COLO829 (cell line): Measurements from ENCODE around the gene DYNC1I2.

Experiments
- DNase-seq: peaks from one replicate; pipeline ENCODE4 v3.0.0; 2012; ENCODE audit warnings: low spot score

The DYNC1I2 gene

DNA sequence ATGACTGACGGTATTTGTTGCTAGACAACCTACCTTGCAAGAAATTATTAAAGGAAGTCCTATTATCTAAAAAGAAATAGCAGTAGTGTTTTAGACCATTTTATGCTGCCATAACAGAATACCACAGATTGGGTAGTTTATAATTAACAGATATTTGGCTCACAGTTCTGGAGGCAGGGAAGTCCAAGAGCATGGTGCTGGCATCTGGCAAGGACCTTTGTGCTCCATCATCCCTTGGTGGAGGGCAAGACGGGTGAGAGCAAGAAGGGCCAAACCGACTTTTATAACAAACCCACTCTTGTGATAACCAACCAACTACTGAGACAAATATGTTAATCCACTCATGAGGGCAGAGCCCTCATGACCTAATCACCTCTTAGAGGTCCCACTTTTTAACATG lies 91.2 kb downstream of the DYNC1I2 start:
- DNase-seq, result no peak

DNA sequence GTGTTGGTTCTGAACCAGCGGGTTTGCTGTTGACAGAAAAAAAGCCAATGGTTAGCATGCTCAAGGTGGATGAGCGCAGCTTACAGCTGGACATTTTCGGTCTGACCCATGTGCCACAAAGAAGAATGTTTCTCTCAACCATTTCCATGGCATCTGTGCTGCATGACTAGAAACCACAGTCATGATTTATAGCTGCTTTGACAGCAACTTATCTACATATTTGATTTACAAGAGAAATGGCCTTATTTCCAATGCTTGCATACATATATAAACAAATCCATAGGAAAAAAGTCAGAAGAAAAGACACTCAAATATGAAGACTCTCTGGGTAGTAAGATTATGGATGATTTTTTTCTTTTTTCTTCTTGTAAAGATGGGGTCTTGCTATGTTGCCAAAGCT lies 98.2 kb downstream of the DYNC1I2 start:
- DNase-seq, result no peak

DNA sequence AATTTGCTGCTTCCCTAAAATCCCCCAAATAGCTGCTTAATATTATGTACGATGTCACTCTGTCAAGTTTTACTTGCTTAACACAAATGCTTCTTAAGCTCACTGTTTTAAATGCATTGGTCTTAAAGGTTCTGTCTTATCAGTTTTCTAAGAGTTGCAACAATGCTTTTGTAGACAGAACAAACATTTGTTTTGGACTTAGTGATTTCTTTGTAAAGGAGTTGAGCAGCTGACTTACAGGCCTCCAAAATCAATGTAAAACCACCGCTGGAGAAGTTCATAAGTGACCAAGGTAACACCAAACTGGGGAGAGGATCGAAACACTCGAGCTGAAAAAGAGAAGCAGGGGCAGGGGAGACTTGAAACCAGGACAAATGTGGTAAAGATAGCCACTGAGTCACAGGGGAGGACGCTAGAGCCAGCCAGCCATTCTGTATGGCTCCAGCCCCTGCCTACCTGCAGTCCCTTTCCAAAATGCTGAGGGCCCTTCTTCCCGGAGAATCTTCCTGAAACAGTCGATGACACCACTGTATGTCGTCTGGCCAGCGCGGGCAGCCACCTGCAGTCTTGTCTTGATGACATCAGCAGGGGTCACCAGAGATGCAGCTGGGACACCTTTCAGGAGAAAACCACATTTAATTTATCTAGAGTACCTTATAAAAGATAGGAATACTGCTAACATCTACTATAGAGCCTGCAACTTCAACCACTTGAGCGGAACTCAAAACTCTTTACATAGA lies 100.2 kb downstream of the DYNC1I2 start:
- no peak for DNase-seq

DNA sequence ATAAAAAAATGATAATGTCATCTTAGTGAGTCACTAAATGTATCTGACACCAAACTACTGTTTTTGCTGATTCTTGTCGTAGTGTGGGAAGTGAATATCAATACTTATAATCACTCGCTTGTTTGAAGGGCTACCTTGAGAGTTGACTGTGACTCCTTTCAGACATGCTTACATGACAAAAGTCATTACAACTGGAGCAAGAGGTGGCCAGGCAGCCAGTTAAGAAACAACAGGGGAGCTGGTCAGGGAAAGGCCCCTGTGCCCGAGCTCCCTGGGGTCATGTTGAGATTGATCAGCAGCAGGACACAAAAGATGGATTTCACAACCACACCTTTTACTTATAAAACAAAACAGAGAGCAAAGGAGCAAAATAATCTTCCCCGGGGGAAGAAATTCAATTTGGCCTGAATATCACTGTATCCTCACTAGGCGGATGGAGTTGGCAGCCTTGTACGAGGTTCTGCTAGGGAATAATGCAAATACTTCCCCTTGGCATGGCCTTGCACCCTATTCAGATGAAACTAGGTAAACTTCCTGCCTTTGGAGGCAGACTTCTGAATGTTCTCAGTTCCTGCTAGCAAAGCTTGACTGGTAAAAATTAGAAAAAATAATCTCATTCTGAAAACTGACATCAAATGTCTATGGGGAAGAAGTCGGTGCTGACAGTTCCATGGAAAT lies 101.2 kb downstream of the DYNC1I2 start:
- no peak for DNase-seq

DNA sequence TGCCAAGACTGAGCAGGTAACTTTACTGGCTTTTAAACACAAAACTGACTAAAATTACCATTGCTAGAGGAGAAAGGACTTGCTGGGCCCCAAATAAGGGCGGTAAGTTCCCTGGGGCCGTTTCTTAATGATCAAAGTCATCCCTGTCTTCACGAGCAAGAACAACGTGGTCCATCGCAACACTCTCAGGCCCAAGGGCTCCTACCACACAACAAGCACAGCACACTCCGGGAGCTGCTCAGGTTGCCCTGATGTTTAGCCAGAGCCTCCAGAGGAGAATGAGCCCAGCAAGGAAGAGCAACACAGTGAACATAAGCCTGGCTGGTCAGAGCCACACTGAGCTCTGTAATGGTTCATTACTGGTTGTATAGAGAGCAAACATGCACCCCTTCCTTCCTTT lies 102.7 kb downstream of the DYNC1I2 start:
- DNase-seq, result no peak

DNA sequence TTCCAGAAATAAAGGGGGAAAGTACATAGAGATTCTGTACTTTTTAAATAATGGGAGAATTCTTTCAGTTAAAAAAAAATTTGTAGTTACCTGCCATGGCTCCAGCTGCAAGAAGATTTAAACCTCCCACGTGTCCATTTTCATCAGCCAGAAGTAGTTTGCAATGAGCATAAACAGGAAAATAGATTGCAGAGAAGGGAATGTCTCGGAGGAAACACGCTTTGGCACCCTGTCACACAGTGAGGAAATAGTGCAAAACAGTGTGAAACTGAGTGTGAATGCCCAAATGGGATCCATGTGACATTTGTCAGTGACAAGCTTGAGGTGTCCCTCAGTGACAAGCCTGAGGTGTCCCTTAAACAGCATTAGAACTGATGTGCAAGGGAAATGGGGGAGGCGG lies 104.1 kb downstream of the DYNC1I2 start:
- no peak for DNase-seq

DNA sequence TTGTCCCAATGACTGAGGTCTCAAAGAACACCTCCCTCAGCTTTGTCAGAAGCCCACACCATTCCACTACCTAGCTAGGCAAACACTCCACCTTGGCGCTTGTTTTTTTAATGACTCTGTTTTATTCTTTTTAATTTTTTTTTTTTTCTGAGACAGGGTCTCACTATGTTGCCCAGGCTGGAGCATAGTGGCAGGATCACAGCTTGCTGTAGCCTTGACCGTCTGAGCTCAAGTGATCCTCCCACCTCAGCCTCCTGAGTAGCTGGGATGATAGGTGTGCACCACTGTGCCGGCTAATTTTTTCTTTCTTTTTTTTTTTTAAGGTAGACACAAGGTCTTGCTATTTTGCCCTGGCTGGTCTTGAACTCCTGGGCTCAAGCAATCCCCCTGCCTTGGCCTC lies 104.9 kb downstream of the DYNC1I2 start:
- no peak for DNase-seq

DNA sequence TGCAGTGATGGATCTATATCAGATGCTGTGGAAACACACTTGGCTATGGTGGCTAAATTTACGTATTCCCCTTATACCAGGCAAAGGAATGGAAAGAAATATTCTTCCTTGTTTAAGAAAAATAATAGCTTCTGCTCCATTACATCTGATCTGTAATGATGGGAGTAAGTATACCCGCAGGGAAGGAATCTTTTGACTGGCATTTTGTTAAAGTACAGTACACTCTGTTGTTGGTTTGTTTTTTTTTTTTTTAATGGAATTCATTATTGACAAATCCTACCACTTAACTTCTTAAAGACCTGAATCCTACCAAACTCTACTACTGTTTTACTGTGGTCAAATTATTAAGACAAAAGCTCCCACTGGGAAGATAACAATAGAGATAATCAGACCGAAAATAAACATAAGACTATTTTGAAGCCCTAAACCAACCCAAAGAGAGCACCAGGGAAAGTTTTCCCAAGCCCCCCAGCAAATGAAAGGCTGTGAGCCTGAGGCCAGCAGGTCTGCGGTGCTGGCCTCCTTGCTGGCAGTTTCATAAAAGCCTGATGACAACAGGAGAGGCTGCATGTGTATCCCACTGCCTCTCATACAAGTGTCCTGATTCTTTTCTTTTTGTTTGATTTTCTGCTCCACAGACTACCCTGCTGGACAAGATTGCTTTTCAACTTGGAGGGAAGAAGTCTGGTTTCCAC lies 105.8 kb downstream of the DYNC1I2 start:
- DNase-seq, result peak; percentile 23

DNA sequence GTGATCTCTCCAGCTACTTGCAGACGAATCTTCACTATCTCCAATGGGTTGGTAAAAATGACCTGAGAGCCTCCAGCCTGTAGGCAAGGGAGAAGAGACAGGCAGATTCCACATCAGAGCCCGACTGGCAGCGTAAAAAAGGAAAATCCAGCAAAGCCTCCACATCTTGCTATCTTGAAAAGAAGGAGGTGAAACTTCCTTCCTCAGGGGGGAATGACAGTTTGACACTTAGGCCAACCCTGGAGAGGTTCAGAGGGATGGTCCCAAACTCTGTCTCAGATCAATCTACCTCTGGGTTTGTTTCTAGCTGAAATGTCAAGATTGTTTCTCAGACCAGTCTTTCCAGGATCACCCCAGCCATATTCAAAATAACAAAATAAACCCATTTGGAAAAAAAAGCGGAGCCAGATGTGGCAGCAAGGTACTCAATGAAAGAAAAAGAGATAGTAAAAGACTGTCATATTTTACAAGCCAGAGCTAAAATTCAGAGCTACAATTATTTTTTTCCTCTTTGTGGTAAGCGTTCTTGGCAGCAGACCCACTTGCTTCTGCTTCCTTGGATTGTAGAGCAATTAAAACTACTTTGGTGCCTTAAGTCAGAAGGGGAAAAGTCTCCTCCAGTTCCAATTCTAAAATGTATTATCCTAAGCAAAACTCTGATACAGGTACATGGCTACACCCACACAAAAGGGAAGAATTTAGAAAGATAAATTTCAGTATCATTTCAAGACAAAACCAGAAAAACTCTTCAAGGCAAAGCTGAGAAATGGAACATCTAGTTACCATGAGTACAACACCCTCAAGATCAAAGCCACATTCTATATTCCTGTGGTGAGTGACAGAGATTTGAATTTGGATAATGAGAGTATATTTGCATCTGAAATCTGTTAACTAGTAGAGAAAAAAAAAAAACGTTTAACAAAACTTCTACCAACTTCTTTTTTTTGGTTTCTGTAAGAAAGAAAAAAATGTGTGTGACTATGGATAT lies 106.7 kb downstream of the DYNC1I2 start:
- DNase-seq, result no peak

DNA sequence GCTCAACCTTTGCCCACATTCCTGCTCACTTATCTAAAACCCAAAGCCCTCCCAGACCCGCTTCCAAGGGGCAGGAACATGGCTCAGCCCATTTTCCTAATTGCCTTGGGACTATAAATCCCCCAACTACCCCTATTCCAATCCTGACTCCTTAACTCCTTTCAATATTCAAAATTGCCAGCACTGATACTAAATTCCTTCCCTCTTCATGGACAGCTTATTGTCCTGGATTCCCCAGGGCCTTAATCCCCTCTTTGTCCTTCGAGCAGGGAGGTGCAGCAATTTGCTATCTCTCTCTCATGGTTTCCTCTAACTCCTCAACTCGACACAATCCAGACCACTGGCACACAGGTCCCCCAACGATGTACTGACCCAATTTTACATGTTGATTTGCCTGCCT lies 107.6 kb downstream of the DYNC1I2 start:
- no peak for DNase-seq
